WTC11 (cell line): Measurements from ENCODE around the gene SORCS2. TPM values are rescaled to one million over a fixed set of nuclear protein-coding genes. Genes with fewer than 3 reads are reported as not detected.
A peak's percentile ranks its signal among the peaks of the same experiment; 100 is the strongest.

ENCODE experiments used
- ATAC-seq: fragments of 200-7000 bp; cut with Tn5 transposase; 2 replicates; pipeline ENCODE4 v1.10.0; 2021; ENCODE audit warnings: mild to moderate bottlenecking, moderate library complexity
- CTCF ChIA-PET: fragments of 300-600 bp; sonication (Branson Sonifier 250); formaldehyde crosslinking; loops from one replicate; lab custom pipeline; 2021; ENCODE audit warnings: antibody characterized with exemption; lab: Charles Lee
- POLR2A ChIA-PET: fragments of 350-600 bp; sonication (Branson Sonifier 250); formaldehyde crosslinking; loops from one replicate; lab custom pipeline; 2021; ENCODE audit warnings: antibody characterized with exemption; lab: Charles Lee
- DNase-seq: peaks from one replicate; pipeline ENCODE4 v3.0.0; 2021; ENCODE audit warnings: low spot score
- H3K27ac Mint-ChIP-seq: 2 replicates; pipeline ENCODE4 v1.8.0; 2021; ENCODE audit warnings: mixed read lengths
- H3K27me3 Mint-ChIP-seq: 2 replicates; pipeline ENCODE4 v1.8.0; 2021; ENCODE audit warnings: low read depth, mild to moderate bottlenecking, moderate library complexity, mixed read lengths
- H3K36me3 Mint-ChIP-seq: 2 replicates; pipeline ENCODE4 v1.8.0; 2021; ENCODE audit warnings: mixed read lengths
- H3K4me1 Mint-ChIP-seq: 2 replicates; pipeline ENCODE4 v1.8.0; 2022; ENCODE audit warnings: mixed read lengths
- H3K4me3 Mint-ChIP-seq: 2 replicates; pipeline ENCODE4 v1.8.0; 2021; ENCODE audit warnings: mild to moderate bottlenecking, moderate library complexity, mixed read lengths
- H3K9me3 Mint-ChIP-seq: 2 replicates; pipeline ENCODE4 v1.8.0; 2021; ENCODE audit warnings: mixed read lengths
- AR ChIP-seq: fragments of 250-450 bp; sonication (Bioruptor Pico); IDR thresholded peaks from 2 replicates; pipeline ENCODE4 v1.9.0; 2021; ENCODE audit warnings: mild to moderate bottlenecking
- CBFB ChIP-seq: sonication (generic); formaldehyde crosslinking; IDR thresholded peaks from 2 replicates; pipeline ENCODE4 v1.8.1; 2022; ENCODE audit warnings: mild to moderate bottlenecking, low read depth, missing genetic modification reagents
- ESRRA ChIP-seq: sonication (generic); formaldehyde crosslinking; IDR thresholded peaks from 2 replicates; pipeline ENCODE4 v1.8.1; 2022; ENCODE audit warnings: mild to moderate bottlenecking, missing genetic modification reagents, borderline replicate concordance
- NFATC4 ChIP-seq: fragments of 250-450 bp; sonication (Bioruptor Pico); IDR thresholded peaks from 2 replicates; pipeline ENCODE4 v1.9.0; 2021; ENCODE audit warnings: mild to moderate bottlenecking
- NR1H2 ChIP-seq: sonication (generic); formaldehyde crosslinking; IDR thresholded peaks from 2 replicates; pipeline ENCODE4 v1.9.0; 2021; ENCODE audit warnings: mild to moderate bottlenecking, moderate library complexity, missing genetic modification reagents
- NR3C1 ChIP-seq: sonication (generic); formaldehyde crosslinking; conservative IDR thresholded peaks from 2 replicates; pipeline ENCODE4 v1.8.1; 2023; ENCODE audit warnings: low read depth, mild to moderate bottlenecking, missing genetic modification reagents
- RORB ChIP-seq: fragments of 250-450 bp; sonication (Bioruptor Pico); IDR thresholded peaks from 2 replicates; pipeline ENCODE4 v1.9.0; 2021; ENCODE audit warnings: mild to moderate bottlenecking
- SP1 ChIP-seq: sonication (generic); formaldehyde crosslinking; conservative IDR thresholded peaks from 2 replicates; pipeline ENCODE4 v1.8.1; 2022; ENCODE audit warnings: missing genetic modification reagents
- ZNF138 ChIP-seq: sonication (generic); formaldehyde crosslinking; conservative IDR thresholded peaks from 2 replicates; pipeline ENCODE4 v1.8.1; 2022; ENCODE audit warnings: mild to moderate bottlenecking, moderate library complexity, missing genetic modification reagents
- ZNF416 ChIP-seq: fragments of 250-450 bp; sonication (Bioruptor Pico); IDR thresholded peaks from 2 replicates; pipeline ENCODE4 v1.9.0; 2021; ENCODE audit warnings: mild to moderate bottlenecking, inconsistent platforms
- total RNA-seq: library from RNA; stranded (reverse); gene quantifications from 3 replicates; pipeline ENCODE4 v1.2.3, GENCODE V29; 2021
- TF ChIP-seq, protein P1 (sequence below): fragments of 250-450 bp; sonication (Bioruptor Pico); IDR thresholded peaks from 2 replicates; pipeline ENCODE4 v1.9.0; 2021; ENCODE audit warnings: mild to moderate bottlenecking, borderline replicate concordance
- TF ChIP-seq, protein P2 (sequence below): sonication (generic); formaldehyde crosslinking; IDR thresholded peaks from 2 replicates; pipeline ENCODE4 v1.8.1; 2022; ENCODE audit warnings: mild to moderate bottlenecking, moderate library complexity, missing genetic modification reagents
- TF ChIP-seq, protein P3 (sequence below): fragments of 200-600 bp; IDR thresholded peaks from 2 replicates; pipeline ENCODE4 v1.8.0; 2022; ENCODE audit warnings: antibody characterized with exemption

Gene SORCS2
- total RNA-seq, 1 experiment from 2014 or later = 6.6 TPM

GRCh38 chr4:7761312-7761711 is 569.0 kb downstream of the SORCS2 start:
- H3K36me3 Mint-ChIP-seq = no peaks in the 10 kb centered on the region; the same call in 1 of the 2 replicates
- ChIA-PET CTCF (interaction anchor here (0.6 to 3.2 kb wide), 38 partner anchors 9 to 566 kb away, joined by 3 to 78 read pairs (median 4); no protein-coding TSS in a partner anchor), POLR2A (no interaction called here)
- no peaks in the 10 kb centered on the region for H3K27me3 Mint-ChIP-seq
- ATAC-seq (peak; percentile 31), DNase-seq (no peak)
- TF ChIP-seq CBFB (CRISPR knock-in tag) (no peak), AR (CRISPR knock-in tag) (no peak), ZNF138 (no peak), NFATC4 (CRISPR knock-in tag) (no peak), NR1H2 (CRISPR knock-in tag) (no peak), SP1 (no peak), ESRRA (CRISPR knock-in tag) (no peak), NR3C1 (CRISPR knock-in tag) (no peak)
- TF ChIP-seq, protein P1, sequence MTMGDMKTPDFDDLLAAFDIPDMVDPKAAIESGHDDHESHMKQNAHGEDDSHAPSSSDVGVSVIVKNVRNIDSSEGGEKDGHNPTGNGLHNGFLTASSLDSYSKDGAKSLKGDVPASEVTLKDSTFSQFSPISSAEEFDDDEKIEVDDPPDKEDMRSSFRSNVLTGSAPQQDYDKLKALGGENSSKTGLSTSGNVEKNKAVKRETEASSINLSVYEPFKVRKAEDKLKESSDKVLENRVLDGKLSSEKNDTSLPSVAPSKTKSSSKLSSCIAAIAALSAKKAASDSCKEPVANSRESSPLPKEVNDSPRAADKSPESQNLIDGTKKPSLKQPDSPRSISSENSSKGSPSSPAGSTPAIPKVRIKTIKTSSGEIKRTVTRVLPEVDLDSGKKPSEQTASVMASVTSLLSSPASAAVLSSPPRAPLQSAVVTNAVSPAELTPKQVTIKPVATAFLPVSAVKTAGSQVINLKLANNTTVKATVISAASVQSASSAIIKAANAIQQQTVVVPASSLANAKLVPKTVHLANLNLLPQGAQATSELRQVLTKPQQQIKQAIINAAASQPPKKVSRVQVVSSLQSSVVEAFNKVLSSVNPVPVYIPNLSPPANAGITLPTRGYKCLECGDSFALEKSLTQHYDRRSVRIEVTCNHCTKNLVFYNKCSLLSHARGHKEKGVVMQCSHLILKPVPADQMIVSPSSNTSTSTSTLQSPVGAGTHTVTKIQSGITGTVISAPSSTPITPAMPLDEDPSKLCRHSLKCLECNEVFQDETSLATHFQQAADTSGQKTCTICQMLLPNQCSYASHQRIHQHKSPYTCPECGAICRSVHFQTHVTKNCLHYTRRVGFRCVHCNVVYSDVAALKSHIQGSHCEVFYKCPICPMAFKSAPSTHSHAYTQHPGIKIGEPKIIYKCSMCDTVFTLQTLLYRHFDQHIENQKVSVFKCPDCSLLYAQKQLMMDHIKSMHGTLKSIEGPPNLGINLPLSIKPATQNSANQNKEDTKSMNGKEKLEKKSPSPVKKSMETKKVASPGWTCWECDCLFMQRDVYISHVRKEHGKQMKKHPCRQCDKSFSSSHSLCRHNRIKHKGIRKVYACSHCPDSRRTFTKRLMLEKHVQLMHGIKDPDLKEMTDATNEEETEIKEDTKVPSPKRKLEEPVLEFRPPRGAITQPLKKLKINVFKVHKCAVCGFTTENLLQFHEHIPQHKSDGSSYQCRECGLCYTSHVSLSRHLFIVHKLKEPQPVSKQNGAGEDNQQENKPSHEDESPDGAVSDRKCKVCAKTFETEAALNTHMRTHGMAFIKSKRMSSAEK = no peak
- TF ChIP-seq, protein P2, sequence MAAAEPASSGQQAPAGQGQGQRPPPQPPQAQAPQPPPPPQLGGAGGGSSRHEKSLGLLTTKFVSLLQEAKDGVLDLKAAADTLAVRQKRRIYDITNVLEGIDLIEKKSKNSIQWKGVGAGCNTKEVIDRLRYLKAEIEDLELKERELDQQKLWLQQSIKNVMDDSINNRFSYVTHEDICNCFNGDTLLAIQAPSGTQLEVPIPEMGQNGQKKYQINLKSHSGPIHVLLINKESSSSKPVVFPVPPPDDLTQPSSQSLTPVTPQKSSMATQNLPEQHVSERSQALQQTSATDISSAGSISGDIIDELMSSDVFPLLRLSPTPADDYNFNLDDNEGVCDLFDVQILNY = no peak
- no peaks in the 10 kb centered on the region for H3K9me3 Mint-ChIP-seq
- H3K4me3 Mint-ChIP-seq = no peak overlapping the region
- no peak overlapping the region for H3K27ac Mint-ChIP-seq
- no peaks in the 10 kb centered on the region for H3K4me1 Mint-ChIP-seq

DNA sequence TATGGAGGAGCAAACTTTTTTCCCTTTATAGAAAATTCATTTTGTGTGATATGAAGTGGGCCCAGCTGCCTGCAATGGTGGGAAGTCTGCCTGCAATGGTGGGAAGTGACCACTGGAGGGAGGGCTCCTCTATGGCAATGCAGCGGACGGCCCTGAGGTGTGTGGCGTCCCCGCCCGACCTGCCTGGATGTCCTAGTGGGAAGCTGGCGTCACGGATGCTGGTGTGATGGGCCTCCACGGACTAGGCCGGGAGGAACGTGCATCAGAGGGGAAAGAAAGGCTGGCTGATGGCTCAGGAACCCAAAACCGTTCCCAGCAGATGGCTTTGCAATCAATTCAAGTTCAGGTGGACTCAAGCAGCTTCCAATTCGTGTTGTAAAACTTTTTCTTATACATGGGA is 569.4 kb downstream of the SORCS2 start:
- CTCF ChIA-PET = interaction anchor here (0.6 to 3.2 kb wide), 49 partner anchors 9 to 642 kb away, joined by 3 to 78 read pairs (median 3); partner anchors contain the start of gene ABLIM2
- no peaks in the 10 kb centered on the region for H3K4me1 Mint-ChIP-seq
- H3K36me3 Mint-ChIP-seq = no peaks in the 10 kb centered on the region; the same call in 1 of the 2 replicates
- H3K27me3 Mint-ChIP-seq = no peaks in the 10 kb centered on the region
- no peak overlapping the region for H3K27ac Mint-ChIP-seq
- no peaks in the 10 kb centered on the region for H3K9me3 Mint-ChIP-seq
- POLR2A ChIA-PET = no interaction called here
- ATAC-seq (peak; percentile 91), DNase-seq (peak; percentile 80)
- TF ChIP-seq RORB (CRISPR knock-in tag) = no peak
- TF ChIP-seq ZNF416 (CRISPR knock-in tag) = no peak
- TF ChIP-seq, protein P3, sequence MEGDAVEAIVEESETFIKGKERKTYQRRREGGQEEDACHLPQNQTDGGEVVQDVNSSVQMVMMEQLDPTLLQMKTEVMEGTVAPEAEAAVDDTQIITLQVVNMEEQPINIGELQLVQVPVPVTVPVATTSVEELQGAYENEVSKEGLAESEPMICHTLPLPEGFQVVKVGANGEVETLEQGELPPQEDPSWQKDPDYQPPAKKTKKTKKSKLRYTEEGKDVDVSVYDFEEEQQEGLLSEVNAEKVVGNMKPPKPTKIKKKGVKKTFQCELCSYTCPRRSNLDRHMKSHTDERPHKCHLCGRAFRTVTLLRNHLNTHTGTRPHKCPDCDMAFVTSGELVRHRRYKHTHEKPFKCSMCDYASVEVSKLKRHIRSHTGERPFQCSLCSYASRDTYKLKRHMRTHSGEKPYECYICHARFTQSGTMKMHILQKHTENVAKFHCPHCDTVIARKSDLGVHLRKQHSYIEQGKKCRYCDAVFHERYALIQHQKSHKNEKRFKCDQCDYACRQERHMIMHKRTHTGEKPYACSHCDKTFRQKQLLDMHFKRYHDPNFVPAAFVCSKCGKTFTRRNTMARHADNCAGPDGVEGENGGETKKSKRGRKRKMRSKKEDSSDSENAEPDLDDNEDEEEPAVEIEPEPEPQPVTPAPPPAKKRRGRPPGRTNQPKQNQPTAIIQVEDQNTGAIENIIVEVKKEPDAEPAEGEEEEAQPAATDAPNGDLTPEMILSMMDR = peak; percentile 78
- no peak overlapping the region for H3K4me3 Mint-ChIP-seq
